ENCODE measurements around the gene KRT6C. TPM values are rescaled to one million over a fixed set of nuclear protein-coding genes. Genes with fewer than 3 reads are reported as not detected.

The KRT6C gene
- total RNA-seq, 2 experiments from 2014 or later, result not detected

GRCh38 chr12:52438305-52439301 lies 35.0 kb downstream of the KRT6C start:
- Mint-ChIP-seq H3K4me3 (no peak overlapping the region), H3K4me1 (ENCODE audit: low read depth) (no peaks in the 10 kb centered on the region), H3K27me3 (peaks cover 15% of the 10 kb centered on the region), H3K27ac (no peak overlapping the region), H3K9me3 (no peaks in the 10 kb centered on the region), H3K36me3 (ENCODE audit: low read depth) (no peaks in the 10 kb centered on the region)
- CTCF ChIA-PET, result no interaction called here
- no peak for ATAC-seq
- no peak for DNase-seq
- POLR2A ChIA-PET, result no interaction called here
- no peak for TF ChIP-seq CTCF (IDR thresholded peaks at IDR 0.05)
- intact Hi-C loops (cut with micrococcal nuclease), result no loop called here

- H3K27me3 Mint-ChIP-seq, result peaks cover 14% of the 10 kb centered on the region
- intact Hi-C loops (cut with micrococcal nuclease), result no loop called here
- H3K36me3 Mint-ChIP-seq (ENCODE audit: low read depth), result no peaks in the 10 kb centered on the region
- no peaks in the 10 kb centered on the region for H3K9me3 Mint-ChIP-seq
- H3K4me1 Mint-ChIP-seq (ENCODE audit: low read depth), result no peaks in the 10 kb centered on the region
- no peak for DNase-seq
- ATAC-seq, result no peak
- no peak overlapping the region for H3K4me3 Mint-ChIP-seq
- CTCF ChIA-PET, result no interaction called here
- no peak for TF ChIP-seq CTCF (IDR thresholded peaks at IDR 0.05)
- POLR2A ChIA-PET, result no interaction called here
- H3K27ac Mint-ChIP-seq, result no peak overlapping the region
Measured at GRCh38 chr12:52437508-52437907, 36.1 kb downstream of the KRT6C start.

GRCh38 chr12:52436828-52437474 lies 36.7 kb downstream of the KRT6C start:
- ATAC-seq, result no peak
- CTCF ChIA-PET, result no interaction called here
- no peaks in the 10 kb centered on the region for H3K9me3 Mint-ChIP-seq

GRCh38 chr12:52436000-52436827 lies 37.4 kb downstream of the KRT6C start:
- no peaks in the 10 kb centered on the region for H3K36me3 Mint-ChIP-seq (ENCODE audit: low read depth)
- no peaks in the 10 kb centered on the region for H3K9me3 Mint-ChIP-seq
- DNase-seq, result no peak
- no peak overlapping the region for H3K27ac Mint-ChIP-seq
- intact Hi-C loops (cut with micrococcal nuclease), result no loop called here
- TF ChIP-seq CTCF (IDR thresholded peaks at IDR 0.05), result no peak
- H3K4me1 Mint-ChIP-seq (ENCODE audit: low read depth), result no peaks in the 10 kb centered on the region
- H3K27me3 Mint-ChIP-seq, result peaks cover 7% of the 10 kb centered on the region
- POLR2A ChIA-PET, result interaction anchor here (0.6 kb wide), 1 partner anchor 186 kb away, joined by 3 read pairs; no protein-coding TSS in a partner anchor
- ATAC-seq, result no peak
- H3K4me3 Mint-ChIP-seq, result no peak overlapping the region
- CTCF ChIA-PET, result no interaction called here

More at GRCh38 chr12:52436828-52437474, 36.7 kb downstream of the KRT6C start:
- Mint-ChIP-seq H3K27me3 (peaks cover 10% of the 10 kb centered on the region), H3K27ac (no peak overlapping the region), H3K4me3 (no peak overlapping the region), H3K4me1 (ENCODE audit: low read depth) (no peaks in the 10 kb centered on the region), H3K36me3 (ENCODE audit: low read depth) (no peaks in the 10 kb centered on the region)
- POLR2A ChIA-PET, result no interaction called here
- no peak for DNase-seq
- TF ChIP-seq CTCF (IDR thresholded peaks at IDR 0.05), result no peak
- intact Hi-C loops (cut with micrococcal nuclease), result no loop called here
